ENCODE measurements around the gene SPDYE5.
"Not testable (repeated sequence)": the region's sequence is repeated elsewhere in the genome, so short reads cannot be mapped to it uniquely, and the experiment has no call there.

The SPDYE5 gene

GRCh38 chr7:75470166-75470565, 22.0 kb upstream of the SPDYE5 start:
- peaks cover 36% of the 10 kb centered on the region for H3K36me3 ChIP-seq (ENCODE audit: insufficient read depth, low read length)
- not testable (repeated sequence) for H3K9me3 ChIP-seq (ENCODE audit: insufficient read depth, low read length, severe bottlenecking); H3K27ac ChIP-seq (ENCODE audit: low read length); H3K79me2 ChIP-seq (ENCODE audit: insufficient read depth, low read length); DNase-seq; H3K27me3 ChIP-seq (ENCODE audit: insufficient read depth, low read length, poor library complexity); H3K4me3 ChIP-seq (ENCODE audit: low read depth in 1 of 2, low read length in 2 of 2); H3K9ac ChIP-seq (ENCODE audit: low read depth, low read length); H4K20me1 ChIP-seq (ENCODE audit: insufficient read depth, low read length); H2AFZ ChIP-seq (ENCODE audit: low read depth, low read length); H3K4me2 ChIP-seq (ENCODE audit: insufficient read depth, low read length); ATAC-seq (ENCODE audit: insufficient read depth, low read depth); H3K4me1 ChIP-seq (ENCODE audit: insufficient read depth, low read length)

- not testable (repeated sequence) for H3K4me2 ChIP-seq (ENCODE audit: insufficient read depth, low read length); H3K27me3 ChIP-seq (ENCODE audit: insufficient read depth, low read length, poor library complexity); H3K9ac ChIP-seq (ENCODE audit: low read depth, low read length); H3K27ac ChIP-seq (ENCODE audit: low read length); H3K4me1 ChIP-seq (ENCODE audit: insufficient read depth, low read length); H4K20me1 ChIP-seq (ENCODE audit: insufficient read depth, low read length); H3K9me3 ChIP-seq (ENCODE audit: insufficient read depth, low read length, severe bottlenecking); H2AFZ ChIP-seq (ENCODE audit: low read depth, low read length); H3K4me3 ChIP-seq (ENCODE audit: low read depth in 1 of 2, low read length in 2 of 2); DNase-seq; ATAC-seq (ENCODE audit: insufficient read depth, low read depth)
- Histone ChIP-seq H3K79me2 (ENCODE audit: insufficient read depth, low read length) (peaks cover 18% of the 10 kb centered on the region), H3K36me3 (ENCODE audit: insufficient read depth, low read length) (peaks cover 20% of the 10 kb centered on the region)
Observed at GRCh38 chr7:75477457-75477856, 14.7 kb upstream of the SPDYE5 start.

- ATAC-seq (ENCODE audit: insufficient read depth, low read depth); H2AFZ ChIP-seq (ENCODE audit: low read depth, low read length); H3K4me1 ChIP-seq (ENCODE audit: insufficient read depth, low read length); H3K27ac ChIP-seq (ENCODE audit: low read length); H3K4me2 ChIP-seq (ENCODE audit: insufficient read depth, low read length); H3K27me3 ChIP-seq (ENCODE audit: insufficient read depth, low read length, poor library complexity); H4K20me1 ChIP-seq (ENCODE audit: insufficient read depth, low read length); H3K9me3 ChIP-seq (ENCODE audit: insufficient read depth, low read length, severe bottlenecking); DNase-seq; H3K9ac ChIP-seq (ENCODE audit: low read depth, low read length); H3K4me3 ChIP-seq (ENCODE audit: low read depth in 1 of 2, low read length in 2 of 2): not testable (repeated sequence)
- peaks cover 36% of the 10 kb centered on the region for H3K79me2 ChIP-seq (ENCODE audit: insufficient read depth, low read length)
- peaks cover 15% of the 10 kb centered on the region for H3K36me3 ChIP-seq (ENCODE audit: insufficient read depth, low read length)
Observed at GRCh38 chr7:75480313-75480712, 11.8 kb upstream of the SPDYE5 start.

GRCh38 chr7:75485355-75485978, 6.7 kb upstream of the SPDYE5 start:
- Histone ChIP-seq H3K4me2 (ENCODE audit: insufficient read depth, low read length) (peak overlapping the region; percentile 70), H3K27ac (ENCODE audit: low read length) (peak overlapping the region; percentile 71), H3K36me3 (ENCODE audit: insufficient read depth, low read length) (peaks cover 15% of the 10 kb centered on the region), H2AFZ (ENCODE audit: low read depth, low read length) (peak overlapping the region; percentile 60), H3K4me1 (ENCODE audit: insufficient read depth, low read length) (peaks cover 12% of the 10 kb centered on the region), H3K4me3 (ENCODE audit: low read depth in 1 of 2, low read length in 2 of 2) (peak overlapping the region; percentile 52 to 66; a peak in 3 of 4 replicates), H3K9ac (ENCODE audit: low read depth, low read length) (peak overlapping the region; percentile 67), H3K79me2 (ENCODE audit: insufficient read depth, low read length) (peaks cover 30% of the 10 kb centered on the region)
- not testable (repeated sequence) for H3K9me3 ChIP-seq (ENCODE audit: insufficient read depth, low read length, severe bottlenecking); ATAC-seq (ENCODE audit: insufficient read depth, low read depth); H4K20me1 ChIP-seq (ENCODE audit: insufficient read depth, low read length); H3K27me3 ChIP-seq (ENCODE audit: insufficient read depth, low read length, poor library complexity)
- peak; percentile 18 for DNase-seq

GRCh38 chr7:75485979-75486643, 6.0 kb upstream of the SPDYE5 start, which contains the start of gene POM121C:
Gene POM121C (minus strand): TSS chr7:75486299. CDS start chr7:75441496, 44,803 bp downstream.
- H3K9ac ChIP-seq (ENCODE audit: low read depth, low read length): peak within 1 kb of the TSS; percentile 67
- ATAC-seq (ENCODE audit: insufficient read depth, low read depth) (peak; percentile 100), DNase-seq (peak; percentile 94)
- H3K36me3 ChIP-seq (ENCODE audit: insufficient read depth, low read length): peaks cover 15% of the 10 kb centered on the region
- H3K27ac ChIP-seq (ENCODE audit: low read length): peak within 1 kb of the TSS; percentile 71
- peak within 1 kb of the TSS; percentile 52 to 66 for H3K4me3 ChIP-seq (ENCODE audit: low read depth in 1 of 2, low read length in 2 of 2)
- peak within 1 kb of the TSS; percentile 73 for H2AFZ ChIP-seq (ENCODE audit: low read depth, low read length)
- peaks cover 30% of the 10 kb centered on the region for H3K79me2 ChIP-seq (ENCODE audit: insufficient read depth, low read length)
- peak within 1 kb of the TSS; percentile 70 for H3K4me2 ChIP-seq (ENCODE audit: insufficient read depth, low read length)
- not testable (repeated sequence) for H4K20me1 ChIP-seq (ENCODE audit: insufficient read depth, low read length); H3K9me3 ChIP-seq (ENCODE audit: insufficient read depth, low read length, severe bottlenecking); H3K27me3 ChIP-seq (ENCODE audit: insufficient read depth, low read length, poor library complexity)
- peaks cover 12% of the 10 kb centered on the region for H3K4me1 ChIP-seq (ENCODE audit: insufficient read depth, low read length)

- ATAC-seq (ENCODE audit: insufficient read depth, low read depth); H3K27ac ChIP-seq (ENCODE audit: low read length); H3K9me3 ChIP-seq (ENCODE audit: insufficient read depth, low read length, severe bottlenecking); H3K9ac ChIP-seq (ENCODE audit: low read depth, low read length); H3K4me1 ChIP-seq (ENCODE audit: insufficient read depth, low read length); H3K36me3 ChIP-seq (ENCODE audit: insufficient read depth, low read length); H3K27me3 ChIP-seq (ENCODE audit: insufficient read depth, low read length, poor library complexity); DNase-seq; H3K79me2 ChIP-seq (ENCODE audit: insufficient read depth, low read length); H2AFZ ChIP-seq (ENCODE audit: low read depth, low read length); H3K4me2 ChIP-seq (ENCODE audit: insufficient read depth, low read length); H3K4me3 ChIP-seq (ENCODE audit: low read depth in 1 of 2, low read length in 2 of 2); H4K20me1 ChIP-seq (ENCODE audit: insufficient read depth, low read length): not testable (repeated sequence)
Observed at GRCh38 chr7:75509033-75509432, 16.9 kb downstream of the SPDYE5 start.

GRCh38 chr7:75518842-75519241, 26.7 kb downstream of the SPDYE5 start:
- H3K4me2 ChIP-seq (ENCODE audit: insufficient read depth, low read length); H3K9me3 ChIP-seq (ENCODE audit: insufficient read depth, low read length, severe bottlenecking); H3K9ac ChIP-seq (ENCODE audit: low read depth, low read length); H3K27me3 ChIP-seq (ENCODE audit: insufficient read depth, low read length, poor library complexity); H2AFZ ChIP-seq (ENCODE audit: low read depth, low read length); ATAC-seq (ENCODE audit: insufficient read depth, low read depth); H3K4me1 ChIP-seq (ENCODE audit: insufficient read depth, low read length); DNase-seq; H3K4me3 ChIP-seq (ENCODE audit: low read depth in 1 of 2, low read length in 2 of 2); H4K20me1 ChIP-seq (ENCODE audit: insufficient read depth, low read length); H3K27ac ChIP-seq (ENCODE audit: low read length): not testable (repeated sequence)
- Histone ChIP-seq H3K36me3 (ENCODE audit: insufficient read depth, low read length) (peaks cover 32% of the 10 kb centered on the region), H3K79me2 (ENCODE audit: insufficient read depth, low read length) (peaks cover 33% of the 10 kb centered on the region)

GRCh38 chr7:75521727-75522126, 29.6 kb downstream of the SPDYE5 start:
- H2AFZ ChIP-seq (ENCODE audit: low read depth, low read length); H3K9ac ChIP-seq (ENCODE audit: low read depth, low read length); H3K4me2 ChIP-seq (ENCODE audit: insufficient read depth, low read length); H3K4me3 ChIP-seq (ENCODE audit: low read depth in 1 of 2, low read length in 2 of 2); ATAC-seq (ENCODE audit: insufficient read depth, low read depth); H3K27me3 ChIP-seq (ENCODE audit: insufficient read depth, low read length, poor library complexity); H4K20me1 ChIP-seq (ENCODE audit: insufficient read depth, low read length); H3K9me3 ChIP-seq (ENCODE audit: insufficient read depth, low read length, severe bottlenecking); DNase-seq; H3K27ac ChIP-seq (ENCODE audit: low read length): not testable (repeated sequence)
- Histone ChIP-seq H3K79me2 (ENCODE audit: insufficient read depth, low read length) (peaks cover 53% of the 10 kb centered on the region), H3K36me3 (ENCODE audit: insufficient read depth, low read length) (peaks cover 49% of the 10 kb centered on the region), H3K4me1 (ENCODE audit: insufficient read depth, low read length) (peaks cover 12% of the 10 kb centered on the region)

Data from DND-41 (cell line).